Mucosa of descending colon (tissue), 3 donors: ENCODE data around the gene COX7A2. TPM values are rescaled to one million over a fixed set of nuclear protein-coding genes. Genes with fewer than 3 reads are reported as not detected.

Experiments
- ATAC-seq: fragments of 200-7000 bp; cut with Tn5 transposase; one replicate; pipeline ENCODE4 v1.9.1; 2020; ENCODE audit warnings: mild to moderate bottlenecking, moderate library complexity
- DNase-seq, 3 donors: peaks; one replicate each; pipeline ENCODE4 v3.0.0-alpha.2; 2020
- H3K36me3 ChIP-seq: fragments of 200-600 bp; one replicate; pipeline ENCODE4 v1.8.0; 2021; ENCODE audit warnings: low read depth, mild to moderate bottlenecking
- H3K4me1 ChIP-seq: fragments of 200-600 bp; one replicate; pipeline ENCODE4 v1.8.0; 2021; ENCODE audit warnings: low read depth, mild to moderate bottlenecking
- H3K4me3 ChIP-seq: fragments of 200-600 bp; one replicate; pipeline ENCODE4 v1.8.0; 2021; ENCODE audit warnings: mild to moderate bottlenecking
- H3K9me3 ChIP-seq: fragments of 200-600 bp; one replicate; pipeline ENCODE4 v1.8.0; 2021; ENCODE audit warnings: mild to moderate bottlenecking
- intact Hi-C, 2 donors: fragments of 100-400 bp; cut with DNase I in 1 of 2; cut with micrococcal nuclease in 1 of 2; formaldehyde crosslinking; loops; one replicate each; pipeline versions ENCODE4 v1.11.0 to v1.11.1; 2022; cut with DNase I, micrococcal nuclease
- total RNA-seq, 3 donors: library from RNA; stranded (reverse); fragmentation: NEBNext Ultra II Directional in 2 of 3; extraction: Animal tissue kit (Norgen Biotek cat#: 25700) in 2 of 3; gene quantifications; one replicate each; pipeline versions ENCODE4 v1.2.1 to v1.2.4, GENCODE V29; 2021 to 2023
- TF ChIP-seq, protein P1 (sequence below): fragments of 200-600 bp; IDR thresholded peaks from one replicate; pipeline ENCODE4 v1.8.0; 2022; ENCODE audit warnings: antibody characterized with exemption, mild to moderate bottlenecking
- donor health status: DM: no; HTN: no; CAD: no; lungs with moderate emphysema.
- donor health status: DM: no; HTN: no; CAD: no.
- donor health status: DM: no; HTN: yes; CAD: no.

Gene COX7A2
- total RNA-seq, 3 donors from 2014 or later, result 493 to 721 (median 652) TPM

DNA sequence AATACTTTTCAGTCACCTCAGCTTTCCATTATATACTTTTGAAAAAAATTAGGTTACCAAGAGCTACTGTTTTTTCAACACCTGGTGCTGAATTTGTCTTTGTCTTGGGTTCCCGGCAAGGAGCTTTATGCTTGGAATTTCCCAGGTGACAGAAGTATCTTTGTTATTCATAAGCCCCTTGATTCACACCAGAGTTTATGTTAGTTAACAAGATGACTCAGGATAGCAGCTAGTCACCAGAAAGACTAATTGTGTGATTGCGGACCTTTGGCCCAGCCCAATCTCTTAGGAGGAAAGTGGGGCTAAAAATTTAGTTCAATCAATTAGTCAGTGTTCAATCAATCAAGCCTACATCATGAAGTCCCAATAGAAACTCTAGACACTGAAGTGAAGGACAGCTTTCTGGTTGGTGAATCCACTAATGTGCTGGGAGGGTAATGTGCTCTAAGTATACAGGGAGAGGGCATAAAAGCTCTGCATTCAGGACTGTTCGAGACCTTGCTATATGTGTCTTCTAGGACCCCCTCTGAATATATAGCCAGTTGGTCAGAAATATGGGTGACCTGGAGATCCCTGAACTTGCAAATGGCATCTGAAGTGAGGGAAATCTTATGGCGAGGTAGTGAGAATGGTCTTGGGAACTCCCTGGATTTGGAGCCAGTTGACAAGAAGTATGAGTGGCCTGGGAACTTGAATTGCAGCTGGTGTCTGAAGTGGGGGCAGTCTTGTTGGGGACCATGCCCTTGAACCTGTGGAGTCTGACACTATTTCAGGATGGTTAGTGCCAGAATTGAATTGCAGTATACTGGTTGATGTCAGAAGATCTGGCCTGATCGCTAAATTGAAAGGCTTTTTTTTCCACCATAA, 24.8 kb upstream of the COX7A2 start:
- Histone ChIP-seq H3K4me3 (no peak overlapping the region), H3K36me3 (no peaks in the 10 kb centered on the region), H3K9me3 (no peaks in the 10 kb centered on the region), H3K4me1 (peaks cover 17% of the 10 kb centered on the region)
- TF ChIP-seq, protein P1, sequence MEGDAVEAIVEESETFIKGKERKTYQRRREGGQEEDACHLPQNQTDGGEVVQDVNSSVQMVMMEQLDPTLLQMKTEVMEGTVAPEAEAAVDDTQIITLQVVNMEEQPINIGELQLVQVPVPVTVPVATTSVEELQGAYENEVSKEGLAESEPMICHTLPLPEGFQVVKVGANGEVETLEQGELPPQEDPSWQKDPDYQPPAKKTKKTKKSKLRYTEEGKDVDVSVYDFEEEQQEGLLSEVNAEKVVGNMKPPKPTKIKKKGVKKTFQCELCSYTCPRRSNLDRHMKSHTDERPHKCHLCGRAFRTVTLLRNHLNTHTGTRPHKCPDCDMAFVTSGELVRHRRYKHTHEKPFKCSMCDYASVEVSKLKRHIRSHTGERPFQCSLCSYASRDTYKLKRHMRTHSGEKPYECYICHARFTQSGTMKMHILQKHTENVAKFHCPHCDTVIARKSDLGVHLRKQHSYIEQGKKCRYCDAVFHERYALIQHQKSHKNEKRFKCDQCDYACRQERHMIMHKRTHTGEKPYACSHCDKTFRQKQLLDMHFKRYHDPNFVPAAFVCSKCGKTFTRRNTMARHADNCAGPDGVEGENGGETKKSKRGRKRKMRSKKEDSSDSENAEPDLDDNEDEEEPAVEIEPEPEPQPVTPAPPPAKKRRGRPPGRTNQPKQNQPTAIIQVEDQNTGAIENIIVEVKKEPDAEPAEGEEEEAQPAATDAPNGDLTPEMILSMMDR, result no peak
- no peak for DNase-seq
- intact Hi-C loops, result loop anchor here in 1 of 2 donors (10.0 kb wide), 1 partner anchor 256 kb away; no protein-coding TSS in a partner anchor
- peak; percentile 75 for ATAC-seq

DNA sequence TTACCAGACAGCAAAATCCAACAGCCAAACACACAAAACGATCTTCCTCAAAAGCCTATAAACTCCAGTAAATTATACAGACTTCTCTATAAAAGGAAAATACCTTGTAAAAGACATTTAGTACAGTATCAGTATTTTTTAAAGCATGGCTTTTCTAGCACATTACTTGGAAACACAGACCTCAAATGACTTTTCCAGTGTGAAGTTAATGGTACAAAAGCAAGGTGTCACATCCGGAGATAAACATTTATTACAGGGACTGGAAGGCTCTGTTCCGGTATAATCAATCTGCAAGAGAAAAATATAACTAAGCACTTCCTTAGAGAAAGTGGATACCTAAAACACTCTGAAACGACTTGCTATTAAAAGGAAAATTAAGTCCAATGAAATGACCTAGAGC, 23.9 kb upstream of the COX7A2 start:
- TF ChIP-seq, protein P1, result no peak
- ATAC-seq (peak; percentile 63), DNase-seq (no peak)
- peaks cover 17% of the 10 kb centered on the region for H3K4me1 ChIP-seq
- H3K4me3 ChIP-seq, result no peak overlapping the region
- no peaks in the 10 kb centered on the region for H3K36me3 ChIP-seq
- intact Hi-C loops, result loop anchor here in 1 of 2 donors (10.0 kb wide), 1 partner anchor 257 kb away; no protein-coding TSS in a partner anchor
- no peaks in the 10 kb centered on the region for H3K9me3 ChIP-seq

DNA sequence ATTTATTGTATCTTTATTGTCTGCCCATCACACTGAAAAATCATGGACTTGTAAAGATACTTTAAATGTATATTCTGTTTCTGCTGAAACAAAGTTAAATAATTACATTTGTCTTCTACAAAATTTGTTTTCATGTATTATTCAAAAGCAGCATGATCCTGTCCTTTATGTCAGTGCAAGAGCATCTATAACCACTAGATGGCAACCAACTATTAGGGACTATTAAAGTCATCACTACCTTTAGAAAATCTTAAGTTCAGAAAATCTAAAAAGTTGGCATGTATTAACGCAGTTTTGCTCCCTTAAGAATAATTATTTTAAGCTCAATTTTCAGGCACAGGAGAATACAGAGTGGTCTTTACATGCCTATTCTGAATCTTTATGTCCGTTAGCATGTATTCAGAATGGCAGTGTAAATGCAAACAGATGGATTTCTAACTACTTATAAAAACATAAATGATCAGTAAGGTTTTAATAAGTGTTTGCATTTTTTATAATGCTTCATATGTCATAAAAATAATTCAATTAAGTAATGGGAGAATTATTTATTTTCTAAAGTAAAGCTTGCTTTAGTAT, 23.2 kb upstream of the COX7A2 start:
- peaks cover 17% of the 10 kb centered on the region for H3K4me1 ChIP-seq
- ATAC-seq (peak; percentile 69), DNase-seq (no peak)
- H3K4me3 ChIP-seq, result no peak overlapping the region
- TF ChIP-seq, protein P1, result peak; percentile 51
- intact Hi-C loops, result loop anchor here in 1 of 2 donors (10.0 kb wide), 1 partner anchor 258 kb away; no protein-coding TSS in a partner anchor
- H3K9me3 ChIP-seq, result no peaks in the 10 kb centered on the region
- H3K36me3 ChIP-seq, result no peaks in the 10 kb centered on the region

DNA sequence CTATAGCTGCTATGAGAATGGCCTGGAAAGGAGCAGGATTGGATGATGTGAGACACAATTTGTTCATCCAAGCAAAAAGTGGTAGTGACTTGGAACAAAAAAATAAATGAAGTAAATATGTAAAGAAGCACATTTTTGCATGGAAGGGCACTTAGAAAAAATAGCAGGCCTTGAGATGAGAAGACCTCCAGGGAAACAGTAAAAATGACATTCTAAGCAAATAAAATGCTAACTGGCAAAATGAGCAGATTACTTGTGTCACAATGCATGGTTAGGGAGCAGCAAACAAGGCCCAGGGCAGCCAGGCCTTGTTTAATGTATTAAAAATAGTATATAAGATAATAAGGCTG, 19.8 kb upstream of the COX7A2 start:
- TF ChIP-seq, protein P1, result no peak
- ATAC-seq (no peak), DNase-seq (no peak)
- intact Hi-C loops, result loop anchor here in 1 of 2 donors (10.0 kb wide), 1 partner anchor 261 kb away; no protein-coding TSS in a partner anchor
- Histone ChIP-seq H3K4me1 (peaks cover 16% of the 10 kb centered on the region), H3K36me3 (no peaks in the 10 kb centered on the region), H3K4me3 (no peak overlapping the region), H3K9me3 (no peaks in the 10 kb centered on the region)

DNA sequence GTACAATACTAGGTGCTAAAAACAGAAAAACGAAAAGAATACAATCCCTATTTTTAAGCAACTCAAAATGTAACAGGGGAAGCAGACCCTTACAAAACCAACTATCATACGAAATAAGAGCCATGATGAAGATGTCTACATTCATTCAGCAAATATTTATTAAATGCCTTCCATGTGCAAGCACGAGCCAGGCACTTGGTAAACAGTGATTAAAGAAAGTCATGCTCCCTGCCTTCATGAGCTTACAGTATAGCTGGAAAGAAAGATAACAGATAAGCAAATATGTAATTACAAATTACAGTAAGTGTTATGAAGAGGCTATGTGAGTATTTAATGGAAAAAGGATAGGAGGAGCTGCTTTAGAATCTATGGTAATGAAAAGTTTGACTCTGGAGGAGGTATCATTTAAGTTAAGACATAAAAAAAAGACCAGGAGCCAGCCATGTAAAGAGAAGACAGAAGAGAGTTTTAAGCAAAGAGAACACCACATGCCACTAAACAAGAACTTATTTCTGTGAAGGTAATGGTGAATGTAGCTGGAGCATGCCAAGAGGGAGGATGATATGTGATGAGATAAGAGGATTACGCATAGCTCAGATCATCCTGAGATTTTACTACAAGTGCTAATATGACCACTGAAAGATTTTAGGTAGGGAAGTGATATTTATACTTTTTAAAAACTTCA, 19.3 kb upstream of the COX7A2 start:
- DNase-seq (no peak), ATAC-seq (no peak)
- no peaks in the 10 kb centered on the region for H3K9me3 ChIP-seq
- TF ChIP-seq, protein P1, result no peak
- no peaks in the 10 kb centered on the region for H3K36me3 ChIP-seq
- no peak overlapping the region for H3K4me3 ChIP-seq
- intact Hi-C loops, result loop anchor here in 1 of 2 donors (10.0 kb wide), 1 partner anchor 262 kb away; no protein-coding TSS in a partner anchor
- peaks cover 11% of the 10 kb centered on the region for H3K4me1 ChIP-seq
